Measurements from ENCODE around the gene SPEM1.

DNA sequence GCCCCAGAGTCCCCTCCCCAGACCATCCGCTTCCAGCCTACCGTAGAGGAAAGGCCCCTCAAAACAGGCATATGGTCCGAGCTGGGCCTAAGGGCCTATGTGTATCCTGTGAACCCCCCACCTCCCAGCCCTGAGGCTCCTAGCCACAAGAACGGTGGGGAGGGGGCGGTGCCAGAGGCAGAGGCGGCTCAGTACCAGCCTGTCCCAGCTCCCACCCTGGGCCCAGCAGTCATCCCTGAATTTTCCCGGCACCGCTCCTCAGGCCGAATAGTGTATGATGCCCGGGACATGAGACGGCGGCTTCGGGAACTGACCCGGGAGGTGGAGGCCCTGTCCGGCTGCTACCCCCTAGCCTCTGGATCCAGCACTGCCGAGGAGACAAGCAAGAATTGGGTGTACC lies 1.1 kb downstream of the SPEM1 start:
- TF ChIP-seq, protein P1, sequence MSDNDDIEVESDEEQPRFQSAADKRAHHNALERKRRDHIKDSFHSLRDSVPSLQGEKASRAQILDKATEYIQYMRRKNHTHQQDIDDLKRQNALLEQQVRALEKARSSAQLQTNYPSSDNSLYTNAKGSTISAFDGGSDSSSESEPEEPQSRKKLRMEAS (IDR thresholded peaks at IDR 0.05), result no peak
- TF ChIP-seq, protein P2, sequence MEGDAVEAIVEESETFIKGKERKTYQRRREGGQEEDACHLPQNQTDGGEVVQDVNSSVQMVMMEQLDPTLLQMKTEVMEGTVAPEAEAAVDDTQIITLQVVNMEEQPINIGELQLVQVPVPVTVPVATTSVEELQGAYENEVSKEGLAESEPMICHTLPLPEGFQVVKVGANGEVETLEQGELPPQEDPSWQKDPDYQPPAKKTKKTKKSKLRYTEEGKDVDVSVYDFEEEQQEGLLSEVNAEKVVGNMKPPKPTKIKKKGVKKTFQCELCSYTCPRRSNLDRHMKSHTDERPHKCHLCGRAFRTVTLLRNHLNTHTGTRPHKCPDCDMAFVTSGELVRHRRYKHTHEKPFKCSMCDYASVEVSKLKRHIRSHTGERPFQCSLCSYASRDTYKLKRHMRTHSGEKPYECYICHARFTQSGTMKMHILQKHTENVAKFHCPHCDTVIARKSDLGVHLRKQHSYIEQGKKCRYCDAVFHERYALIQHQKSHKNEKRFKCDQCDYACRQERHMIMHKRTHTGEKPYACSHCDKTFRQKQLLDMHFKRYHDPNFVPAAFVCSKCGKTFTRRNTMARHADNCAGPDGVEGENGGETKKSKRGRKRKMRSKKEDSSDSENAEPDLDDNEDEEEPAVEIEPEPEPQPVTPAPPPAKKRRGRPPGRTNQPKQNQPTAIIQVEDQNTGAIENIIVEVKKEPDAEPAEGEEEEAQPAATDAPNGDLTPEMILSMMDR (IDR thresholded peaks at IDR 0.05; ENCODE audit: low read depth, low read length, missing input control), result no peak
- TF ChIP-seq GABPA (IDR thresholded peaks at IDR 0.05 in 1 of 2, conservative IDR thresholded peaks at IDR 0.05 in 1 of 2) (no peak), SP1 (IDR thresholded peaks at IDR 0.05) (no peak), RAD21 (IDR thresholded peaks at IDR 0.05) (no peak)
